Measurements from ENCODE around the gene PPARGC1A. TPM values are rescaled to one million over a fixed set of nuclear protein-coding genes. Genes with fewer than 3 reads are reported as not detected.

The PPARGC1A gene
- total and polyA plus RNA-seq, 12 donors, result 11.8 to 200 (median 102) TPM

DNA sequence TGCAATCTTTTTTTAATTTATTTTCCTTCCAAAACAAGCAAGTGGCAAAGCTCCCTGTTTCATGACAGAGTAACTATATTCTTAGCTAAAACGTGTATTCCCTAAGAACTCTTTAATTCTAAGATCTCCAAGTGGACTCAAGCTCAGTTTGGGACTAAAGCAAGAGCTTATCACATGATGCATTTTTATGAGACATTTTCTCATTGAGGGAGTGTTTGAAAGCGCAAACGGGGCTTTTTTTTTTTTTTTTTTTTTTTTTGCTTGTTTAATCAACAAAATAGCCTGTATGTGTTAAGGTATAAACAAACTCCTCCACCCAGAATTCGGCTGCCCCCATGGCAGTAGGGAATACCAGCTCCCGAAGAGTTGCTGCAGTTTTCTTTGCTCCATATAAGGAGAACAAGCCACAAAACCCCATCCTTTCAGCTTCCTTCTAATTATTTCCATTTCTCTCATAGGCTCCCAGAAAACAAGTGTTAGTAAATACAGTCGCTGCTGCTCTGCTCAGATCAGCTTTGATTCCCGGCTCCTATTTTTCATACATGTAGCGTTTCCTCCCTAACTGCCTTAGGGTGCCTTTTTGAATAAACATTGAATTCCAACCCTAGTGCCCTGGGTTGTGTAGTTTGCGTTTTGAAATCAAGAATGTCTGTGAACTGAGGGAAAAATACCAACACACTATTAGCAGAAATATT lies 669 bp upstream of the PPARGC1A start:
- DNase-seq (no peak), ATAC-seq (peak in 1 of 8 donors; percentile 6)
- TF ChIP-seq, protein P1, sequence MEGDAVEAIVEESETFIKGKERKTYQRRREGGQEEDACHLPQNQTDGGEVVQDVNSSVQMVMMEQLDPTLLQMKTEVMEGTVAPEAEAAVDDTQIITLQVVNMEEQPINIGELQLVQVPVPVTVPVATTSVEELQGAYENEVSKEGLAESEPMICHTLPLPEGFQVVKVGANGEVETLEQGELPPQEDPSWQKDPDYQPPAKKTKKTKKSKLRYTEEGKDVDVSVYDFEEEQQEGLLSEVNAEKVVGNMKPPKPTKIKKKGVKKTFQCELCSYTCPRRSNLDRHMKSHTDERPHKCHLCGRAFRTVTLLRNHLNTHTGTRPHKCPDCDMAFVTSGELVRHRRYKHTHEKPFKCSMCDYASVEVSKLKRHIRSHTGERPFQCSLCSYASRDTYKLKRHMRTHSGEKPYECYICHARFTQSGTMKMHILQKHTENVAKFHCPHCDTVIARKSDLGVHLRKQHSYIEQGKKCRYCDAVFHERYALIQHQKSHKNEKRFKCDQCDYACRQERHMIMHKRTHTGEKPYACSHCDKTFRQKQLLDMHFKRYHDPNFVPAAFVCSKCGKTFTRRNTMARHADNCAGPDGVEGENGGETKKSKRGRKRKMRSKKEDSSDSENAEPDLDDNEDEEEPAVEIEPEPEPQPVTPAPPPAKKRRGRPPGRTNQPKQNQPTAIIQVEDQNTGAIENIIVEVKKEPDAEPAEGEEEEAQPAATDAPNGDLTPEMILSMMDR (IDR thresholded peaks at IDR 0.05), result no peak
- intact Hi-C loops (cut with DNase I), result loop anchor here in 3 of 10 donors (5.0 kb wide), 3 partner anchors 42 to 357 kb away; no protein-coding TSS in a partner anchor
- H3K36me3 ChIP-seq, result no peaks in the 10 kb centered on the region
- no peaks in the 10 kb centered on the region for H3K27me3 ChIP-seq
- peak overlapping the region in 9 of 10 donors; percentile 40 to 63 (median 61) for H3K4me3 ChIP-seq
- peaks cover 0 to 21% (median 7%) of the 10 kb centered on the region in 9 donors for H3K4me1 ChIP-seq
- no peaks in the 10 kb centered on the region for H3K9me3 ChIP-seq
- peak overlapping the region; percentile 61 to 90 (median 82) for H3K27ac ChIP-seq
- 10 to 12% methylated on average over 9 of the region's 9 CpGs for WGBS, 2 donors

DNA sequence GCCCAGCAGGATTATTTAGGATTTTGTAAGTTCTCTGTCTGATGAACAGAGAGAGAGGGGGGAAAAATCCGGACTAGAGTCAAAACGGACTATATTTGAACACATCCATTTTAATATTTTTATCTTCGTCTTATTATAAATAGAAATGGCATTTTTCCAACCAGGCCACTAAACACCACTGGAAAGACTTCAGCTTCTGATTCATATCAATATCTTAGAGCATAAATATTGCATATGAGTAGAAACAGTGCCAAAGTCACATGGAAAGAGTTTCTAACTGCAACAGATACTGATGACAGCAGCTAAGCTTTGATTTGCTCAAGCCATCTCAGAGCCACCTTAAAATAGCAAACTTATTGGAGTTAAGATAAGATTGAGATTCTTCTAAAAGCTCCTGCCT lies 456 bp downstream of the PPARGC1A start:
- TF ChIP-seq, protein P1 (IDR thresholded peaks at IDR 0.05), result no peak
- H3K36me3 ChIP-seq, result no peaks in the 10 kb centered on the region
- peak overlapping the region; percentile 61 to 90 (median 82) for H3K27ac ChIP-seq
- ATAC-seq (peak in 1 of 8 donors; percentile 4), DNase-seq (no peak)
- WGBS, 2 donors, result 1 to 5% methylated on average over 3 of the region's 3 CpGs
- peaks cover 0 to 32% (median 10%) of the 10 kb centered on the region in 9 donors for H3K4me1 ChIP-seq
- H3K9me3 ChIP-seq, result no peaks in the 10 kb centered on the region
- H3K4me3 ChIP-seq, result peak overlapping the region; percentile 31 to 63 (median 58)
- intact Hi-C loops (cut with DNase I), result loop anchor here in 5 of 10 donors (1.0 to 10.0 kb wide), 5 partner anchors 41 to 1562 kb away; no protein-coding TSS in a partner anchor
- no peaks in the 10 kb centered on the region for H3K27me3 ChIP-seq

DNA sequence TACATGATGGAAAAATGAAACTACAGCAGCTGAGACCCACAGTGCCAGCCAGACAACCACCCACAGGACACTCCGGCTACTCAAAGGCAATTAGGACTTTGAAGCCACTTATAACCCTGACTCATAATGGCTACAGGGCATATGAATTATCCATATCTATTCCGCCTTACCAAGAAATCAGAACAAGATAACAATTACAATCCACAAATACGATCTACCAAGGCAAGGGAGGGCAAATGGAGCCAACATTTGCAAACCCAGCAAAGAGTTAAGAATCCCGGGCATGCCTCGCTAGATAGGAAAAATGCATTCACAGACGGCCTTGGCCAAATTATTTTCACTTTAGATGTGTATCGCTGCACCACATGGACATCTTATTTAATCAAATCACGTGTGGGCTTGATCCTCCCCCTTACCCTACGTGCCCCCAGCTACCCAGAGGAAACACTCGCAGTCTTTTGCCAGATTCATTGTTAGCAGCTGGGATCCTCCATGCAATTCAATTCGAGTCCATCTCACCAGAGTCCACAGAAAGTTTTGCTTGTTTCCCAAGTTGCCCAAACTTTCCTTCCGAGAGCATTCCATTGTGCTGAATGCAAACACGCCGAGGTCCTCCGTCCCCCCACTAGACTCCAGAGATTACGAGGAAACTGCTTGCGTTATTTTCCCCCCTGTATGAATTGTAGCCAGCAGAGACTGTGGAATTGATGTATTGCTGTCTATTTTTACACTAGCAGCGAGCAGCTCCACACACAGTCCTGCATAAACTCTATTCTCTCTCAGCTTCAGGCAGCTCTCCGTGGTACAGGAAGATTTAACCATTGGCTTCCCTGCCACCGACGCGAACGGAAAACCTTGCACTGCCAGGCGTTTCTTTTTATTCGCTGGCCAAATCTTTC lies 1.2 kb downstream of the PPARGC1A start:
- Histone ChIP-seq H3K27me3 (no peaks in the 10 kb centered on the region), H3K4me3 (peak overlapping the region; percentile 31 to 63 (median 58)), H3K36me3 (no peaks in the 10 kb centered on the region), H3K27ac (peak overlapping the region; percentile 61 to 90 (median 82)), H3K4me1 (peaks cover 0 to 38% (median 11%) of the 10 kb centered on the region in 9 donors), H3K9me3 (no peaks in the 10 kb centered on the region)
- TF ChIP-seq, protein P1 (IDR thresholded peaks at IDR 0.05), result no peak
- 3 to 4% methylated on average over 25 of the region's 25 CpGs for WGBS, 2 donors
- intact Hi-C loops (cut with DNase I), result loop anchor here in 5 of 10 donors (1.0 to 10.0 kb wide), 5 partner anchors 42 to 1561 kb away; no protein-coding TSS in a partner anchor
- ATAC-seq (peak; percentile 41 to 82 (median 72)), DNase-seq (no peak)

DNA sequence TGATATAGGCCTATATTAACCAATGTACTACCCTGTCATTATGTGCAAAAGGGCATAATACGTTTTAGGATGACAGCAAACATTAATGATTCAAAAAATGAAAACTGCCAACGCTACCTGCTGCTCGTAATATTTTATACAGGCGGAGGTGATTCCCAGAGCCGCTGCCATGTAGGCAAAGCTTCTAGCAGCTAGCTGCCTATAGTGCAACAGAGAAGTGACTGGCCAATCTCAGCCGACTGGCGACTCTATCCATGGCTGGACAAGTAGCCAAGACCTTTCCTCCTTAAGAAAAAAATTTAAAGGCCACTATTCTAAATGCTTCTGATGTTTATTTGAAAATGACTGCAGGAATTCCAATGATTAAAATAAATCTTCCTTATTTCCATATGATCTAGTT lies 1.9 kb downstream of the PPARGC1A start:
- Histone ChIP-seq H3K9me3 (no peaks in the 10 kb centered on the region), H3K27me3 (no peaks in the 10 kb centered on the region), H3K27ac (peak overlapping the region; percentile 61 to 90 (median 82)), H3K36me3 (no peaks in the 10 kb centered on the region), H3K4me3 (peak overlapping the region; percentile 31 to 63 (median 58)), H3K4me1 (peaks cover 0 to 42% (median 16%) of the 10 kb centered on the region in 9 donors)
- ATAC-seq (peak in 1 of 8 donors; percentile 30), DNase-seq (peak in 1 of 2 donors; percentile 17)
- intact Hi-C loops (cut with DNase I), result loop anchor here in 4 of 10 donors (2.0 to 10.0 kb wide), 4 partner anchors 43 to 1561 kb away; no protein-coding TSS in a partner anchor
- TF ChIP-seq, protein P1 (IDR thresholded peaks at IDR 0.05), result no peak
- WGBS, 2 donors, result 25 to 46% methylated on average over 7 of the region's 7 CpGs
